ELR (cell line): ENCODE data around the gene DENND10.
"Not testable (repeated sequence)": the region's sequence is repeated elsewhere in the genome, so short reads cannot be mapped to it uniquely, and the experiment has no call there.

Experiments
- DNase-seq: peaks from one replicate; pipeline ENCODE4 v3.0.0-alpha.2; 2015; ENCODE audit warnings: low read depth

DENND10 gene

DNA sequence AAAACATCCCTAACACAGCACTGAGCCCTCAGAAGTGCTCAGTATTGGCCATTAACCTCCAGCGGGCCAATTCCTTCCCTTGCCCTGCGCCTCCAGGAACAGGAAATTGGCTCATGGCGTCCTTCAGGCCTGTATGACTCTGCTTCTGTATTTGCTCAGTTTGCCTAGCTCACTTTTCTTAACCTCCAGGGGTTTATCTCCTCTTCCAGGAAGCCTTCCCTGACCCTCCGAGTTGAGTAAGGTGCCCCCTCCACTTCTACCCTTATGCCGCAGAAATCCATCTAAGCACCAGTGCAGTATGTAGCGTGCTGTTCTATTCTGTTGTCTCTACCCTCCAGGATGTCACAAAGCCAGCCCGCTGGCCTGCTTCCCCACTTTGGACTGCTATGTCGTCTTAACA lies 62.7 kb downstream of the DENND10 start:
- peak; percentile 46 for DNase-seq

DNA sequence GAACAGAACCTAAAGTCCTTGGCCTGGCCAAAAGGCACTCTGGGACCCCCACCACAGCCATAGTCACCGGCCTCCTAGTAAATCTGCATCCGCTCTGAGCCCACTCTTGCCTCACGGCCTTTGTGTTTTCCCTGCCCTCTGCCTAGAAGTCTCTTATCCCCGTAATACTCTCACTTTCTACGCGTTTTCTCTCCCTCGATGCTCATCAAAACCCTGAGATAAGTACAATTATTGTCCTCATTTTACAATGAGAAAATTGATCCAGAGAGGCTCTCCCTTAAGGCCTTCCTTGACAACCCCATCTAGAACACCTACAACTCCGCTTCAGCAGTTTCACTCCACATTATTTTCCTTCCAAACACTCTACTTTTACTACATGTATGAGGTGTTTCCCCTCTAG lies 63.1 kb downstream of the DENND10 start:
- no peak for DNase-seq

DNA sequence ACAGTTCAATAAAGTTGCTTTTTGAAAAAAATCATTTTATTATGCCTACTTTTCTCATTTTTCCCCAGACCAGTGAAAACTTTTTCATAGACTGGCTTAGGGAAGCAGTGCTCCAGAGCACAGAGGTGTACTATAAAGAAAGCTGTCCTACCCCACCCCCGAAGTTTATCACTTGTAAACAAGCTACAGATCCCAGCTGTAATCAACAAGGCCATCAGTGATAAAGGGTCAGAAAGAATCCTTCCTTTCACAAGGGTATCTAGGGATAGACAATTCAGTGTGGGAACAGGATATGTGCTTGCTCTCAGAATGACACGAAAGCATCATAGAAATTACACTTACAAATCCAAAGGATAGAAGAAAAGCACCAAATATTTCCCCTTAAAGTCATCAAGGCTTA lies 70.2 kb downstream of the DENND10 start:
- no peak for DNase-seq

DNA sequence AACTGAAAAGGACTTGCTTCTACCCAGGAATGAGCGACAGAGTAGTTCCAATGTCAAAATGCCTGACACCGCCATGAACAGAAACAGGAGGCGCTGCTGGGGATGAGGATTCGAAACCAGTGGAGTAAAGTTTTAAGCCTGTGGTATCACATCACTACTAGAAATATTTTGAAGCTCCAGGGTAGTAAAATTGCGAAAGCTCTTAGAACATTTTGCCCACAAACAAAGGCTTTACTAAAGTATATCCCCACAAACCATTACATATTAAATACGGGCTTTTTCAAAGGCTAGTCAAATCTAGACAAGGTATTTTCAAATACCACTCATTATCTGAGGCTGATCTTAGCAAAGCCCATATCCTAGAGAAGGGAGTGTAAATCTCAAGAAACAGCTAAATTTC lies 72.3 kb downstream of the DENND10 start:
- no peak for DNase-seq

DNA sequence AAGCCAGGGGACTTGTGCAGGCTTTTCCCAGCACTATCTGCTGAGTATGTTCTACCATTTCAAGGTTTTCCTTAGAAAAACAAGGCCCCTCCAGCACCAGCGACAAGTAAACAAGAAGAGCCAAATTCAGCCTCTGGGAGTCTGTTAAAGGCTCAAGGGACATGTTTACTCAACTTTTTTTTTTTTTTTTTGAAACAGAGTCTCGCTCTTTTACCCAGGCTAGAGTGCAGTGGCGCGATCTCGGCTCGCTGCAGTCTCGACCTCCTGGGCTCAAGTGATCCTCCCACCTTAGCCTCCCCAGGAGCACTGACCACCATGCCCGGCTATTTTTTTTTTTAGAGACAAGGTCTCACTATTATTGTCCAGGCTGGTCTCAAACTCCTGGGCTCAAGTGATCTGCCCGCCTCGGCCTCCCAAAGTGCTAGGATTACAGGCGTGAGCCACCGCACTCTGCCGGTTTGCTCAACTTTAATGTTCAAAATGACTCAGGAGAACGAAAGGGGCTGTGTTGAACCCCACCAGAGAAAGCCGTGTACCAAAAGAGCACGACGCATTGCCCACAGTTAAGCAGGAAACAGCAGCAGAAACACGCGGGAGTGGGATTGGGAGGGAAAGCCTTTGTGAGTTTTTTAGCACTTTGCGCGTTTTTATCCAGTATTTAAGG lies 73.9 kb downstream of the DENND10 start:
- peak; percentile 56 for DNase-seq

DNA sequence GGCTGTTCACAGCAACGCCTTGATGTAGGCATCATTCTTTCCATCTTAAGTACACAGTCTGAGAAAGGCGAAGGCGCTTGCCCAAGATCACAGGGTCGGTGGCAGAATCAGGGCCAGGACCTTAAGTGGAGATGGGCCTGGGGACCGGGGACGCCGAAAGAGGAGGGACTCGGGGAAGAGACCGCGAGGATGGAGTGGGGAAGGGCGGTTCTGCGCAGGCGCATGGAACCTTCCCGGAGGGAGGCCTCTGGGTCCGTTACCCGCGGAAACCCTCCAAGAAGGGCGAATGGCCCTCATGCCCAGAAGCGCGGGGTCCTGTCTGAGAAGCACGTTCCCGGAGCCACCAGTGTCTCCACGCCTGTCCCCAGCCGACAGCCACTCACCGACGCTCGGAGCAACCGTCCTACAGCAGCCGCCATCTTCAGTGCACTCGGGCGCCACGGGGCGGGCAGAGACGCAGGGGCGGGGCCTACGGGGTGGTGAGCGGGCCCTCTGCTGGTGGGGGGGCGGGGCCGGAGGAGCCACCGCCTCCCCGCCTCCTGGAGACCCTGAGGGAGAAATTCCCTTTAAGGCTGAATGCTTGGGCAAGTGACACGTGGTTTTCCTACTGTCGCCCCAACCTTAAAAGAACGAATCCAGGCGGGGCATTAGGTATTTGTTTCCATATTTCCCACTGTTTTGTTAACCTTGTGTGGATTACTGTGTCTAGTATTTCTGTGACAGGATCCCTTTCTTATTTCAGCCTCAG lies 74.6 kb downstream of the DENND10 start, which contains the start of gene PRDX3:
Gene PRDX3, minus strand, starts transcription at position 441 of the 748 bp plus-strand sequence. Its CDS starts 22 bp downstream, at position 419.
- peak; percentile 95 for DNase-seq

DNA sequence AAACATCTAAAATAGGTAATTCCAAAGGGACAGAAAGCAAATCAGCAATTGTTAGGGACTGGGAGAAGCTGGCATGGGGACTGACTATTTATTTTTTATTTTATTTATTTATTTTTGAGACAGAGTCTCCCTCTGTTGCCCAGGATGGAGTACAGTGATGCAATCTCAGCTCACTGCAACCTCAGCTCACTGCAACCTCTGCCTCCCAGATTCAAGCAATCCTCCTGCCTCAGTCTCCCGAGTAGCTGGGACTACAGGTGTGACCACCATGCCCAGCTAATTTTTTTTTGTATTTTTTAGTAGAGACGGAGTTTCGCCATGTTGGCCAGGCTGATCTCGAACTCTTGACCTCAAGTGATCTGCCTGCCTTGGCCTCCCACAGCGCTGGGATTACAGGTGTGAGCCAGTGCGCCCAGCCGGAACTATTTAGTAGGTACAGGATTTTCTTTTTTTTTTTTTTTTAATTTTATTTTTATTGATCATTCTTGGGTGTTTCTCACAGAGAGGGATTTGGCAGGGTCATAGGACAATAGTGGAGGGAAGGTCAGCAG lies 77.0 kb downstream of the DENND10 start:
- DNase-seq, result not testable (repeated sequence)

DNA sequence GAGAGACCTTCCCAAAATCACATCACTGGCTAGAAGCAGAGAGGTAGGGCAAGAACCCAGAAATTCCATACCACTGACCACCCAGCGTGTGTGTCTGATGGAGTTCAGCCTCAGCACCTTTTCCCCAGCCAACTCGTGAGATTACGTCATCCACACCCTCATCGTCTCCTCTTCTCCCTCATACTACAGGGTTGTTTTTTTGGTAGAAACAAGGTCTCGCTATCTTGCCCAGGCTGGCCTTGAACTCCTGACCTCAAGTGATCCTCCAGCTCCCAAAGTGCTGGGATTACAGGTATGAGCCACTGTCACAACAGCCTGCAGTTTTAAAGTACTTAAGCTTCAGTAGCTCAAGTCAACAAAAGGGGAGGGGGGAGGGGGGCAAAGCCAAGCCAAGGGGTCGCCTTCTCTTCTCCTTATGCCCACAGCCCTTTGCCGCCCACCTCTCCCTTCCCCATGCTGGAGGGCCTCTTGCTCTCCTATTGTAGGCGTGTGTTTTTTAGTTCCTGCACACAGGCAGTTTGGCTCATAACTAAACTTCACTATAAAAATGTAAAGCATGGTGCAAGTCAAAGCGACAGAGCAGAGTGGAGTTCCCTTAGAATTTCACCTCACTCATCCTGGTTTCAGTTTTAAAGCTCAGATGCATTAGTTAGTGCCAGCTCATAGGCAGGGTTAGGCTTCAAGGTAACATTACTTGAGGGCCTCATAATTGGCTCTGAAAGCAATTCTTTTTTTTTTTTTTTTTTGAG lies 79.9 kb downstream of the DENND10 start:
- no peak for DNase-seq
